GM19025 (cell line): ENCODE data around the gene PSKH1.
"Not testable (repeated sequence)": the region's sequence is repeated elsewhere in the genome, so short reads cannot be mapped to it uniquely, and the experiment has no call there.

Source experiments
- ATAC-seq: cut with Tn5 transposase; IDR thresholded peaks from one replicate; pipeline ENCODE4 v1.9.1; 2021; ENCODE audit warnings: mild to moderate bottlenecking, low read depth, moderate library complexity; ENCODE audit not compliant: unreplicated experiment

PSKH1 gene

GRCh38 chr16:67972285-67972684, 79.2 kb downstream of the PSKH1 start:
- not testable (repeated sequence) for ATAC-seq

GRCh38 chr16:67975321-67976105, 82.5 kb downstream of the PSKH1 start:
- ATAC-seq: no peak

- ATAC-seq: no peak
These were observed 83.2 kb downstream of the PSKH1 start for GRCh38 chr16:67976205-67976604.

GRCh38 chr16:67977005-67977404, 84.0 kb downstream of the PSKH1 start:
- ATAC-seq: no peak

- ATAC-seq: no peak
These were observed 84.6 kb downstream of the PSKH1 start for GRCh38 chr16:67977469-67978227.
